NT2/D1 (cell line): Measurements from ENCODE around the gene DDX10.

Source experiments
- DNase-seq: peaks from one replicate; pipeline ENCODE4 v3.0.0-alpha.2; 2011; ENCODE audit warnings: low read depth, low spot score
- H3K27me3 ChIP-seq: 2 replicates; pipeline ENCODE4 v1.6.0; 2011; ENCODE audit warnings: mild to moderate bottlenecking; ENCODE audit not compliant: insufficient read length, insufficient read depth
- H3K36me3 ChIP-seq: 2 replicates; pipeline ENCODE4 v1.6.1; 2011; ENCODE audit warnings: mild to moderate bottlenecking, low read length, mixed read lengths; ENCODE audit not compliant: insufficient read depth, insufficient read length
- H3K4me1 ChIP-seq: 2 replicates; pipeline ENCODE4 v1.5.1; 2011; ENCODE audit not compliant: insufficient read depth, insufficient read length
- H3K4me3 ChIP-seq: 2 replicates; pipeline ENCODE4 v1.5.1; 2011; ENCODE audit warnings: low read depth; ENCODE audit not compliant: insufficient read length
- H3K9ac ChIP-seq: 2 replicates; pipeline ENCODE4 v1.6.0; 2011; ENCODE audit warnings: low read depth; ENCODE audit not compliant: insufficient read length
- H3K9me3 ChIP-seq: 2 replicates; pipeline ENCODE4 v1.5.1; 2011; ENCODE audit warnings: mild to moderate bottlenecking, low read length; ENCODE audit not compliant: insufficient read depth
- SUZ12 ChIP-seq: IDR thresholded peaks from 2 replicates; pipeline ENCODE4 v1.6.1; 2011; ENCODE audit not compliant: insufficient read length, insufficient read depth; ENCODE audit errors: extremely low read depth
- YY1 ChIP-seq: IDR thresholded peaks from 2 replicates; pipeline ENCODE4 v1.6.1; 2011; ENCODE audit not compliant: insufficient read length, insufficient read depth
- ZNF274 ChIP-seq: IDR thresholded peaks from 2 replicates; pipeline ENCODE4 v1.6.1; 2011; ENCODE audit warnings: mild to moderate bottlenecking, low read depth, low read length

The DDX10 gene

GRCh38 chr11:108835624-108836023 lies 170.8 kb downstream of the DDX10 start:
- no peak overlapping the region for H3K4me3 ChIP-seq
- no peak overlapping the region for H3K9ac ChIP-seq
- H3K36me3 ChIP-seq, result peaks cover 3% of the 10 kb centered on the region
- H3K4me1 ChIP-seq, result no peaks in the 10 kb centered on the region
- no peak for DNase-seq
- TF ChIP-seq YY1 (no peak), SUZ12 (no peak), ZNF274 (no peak)
- H3K27me3 ChIP-seq, result no peaks in the 10 kb centered on the region
- H3K9me3 ChIP-seq, result no peaks in the 10 kb centered on the region

DNA sequence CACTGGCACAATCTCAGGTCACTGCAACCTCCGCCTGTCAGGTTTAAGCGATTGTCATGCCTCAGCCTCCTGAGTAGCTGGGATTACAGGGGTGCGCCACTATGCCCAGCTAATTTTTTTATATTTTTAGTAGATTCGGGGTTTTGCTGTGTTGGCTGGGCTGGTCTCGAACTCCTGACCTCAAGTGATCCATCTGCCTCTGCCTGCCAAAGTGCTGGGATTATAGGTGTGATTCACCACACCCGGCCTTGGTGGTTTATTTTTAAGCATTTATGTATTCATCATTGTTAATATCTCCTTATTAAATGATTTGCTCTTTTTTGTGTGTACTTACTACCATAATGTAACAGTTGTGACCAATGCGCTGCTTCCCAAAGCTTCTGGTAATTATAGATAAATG lies 171.7 kb downstream of the DDX10 start:
- no peak overlapping the region for H3K9ac ChIP-seq
- no peaks in the 10 kb centered on the region for H3K4me1 ChIP-seq
- TF ChIP-seq ZNF274 (no peak), YY1 (no peak), SUZ12 (no peak)
- H3K27me3 ChIP-seq, result no peaks in the 10 kb centered on the region
- H3K9me3 ChIP-seq, result no peaks in the 10 kb centered on the region
- H3K36me3 ChIP-seq, result peaks cover 10% of the 10 kb centered on the region
- DNase-seq, result no peak
- H3K4me3 ChIP-seq, result no peak overlapping the region

GRCh38 chr11:108838102-108838791 lies 173.4 kb downstream of the DDX10 start:
- Histone ChIP-seq H3K4me3 (no peak overlapping the region), H3K9me3 (no peaks in the 10 kb centered on the region), H3K4me1 (no peaks in the 10 kb centered on the region), H3K27me3 (no peaks in the 10 kb centered on the region), H3K9ac (no peak overlapping the region), H3K36me3 (peaks cover 14% of the 10 kb centered on the region)
- DNase-seq, result no peak
- no peak for TF ChIP-seq YY1
- no peak for TF ChIP-seq ZNF274
- TF ChIP-seq SUZ12, result no peak

GRCh38 chr11:108838792-108839105 lies 173.9 kb downstream of the DDX10 start:
- Histone ChIP-seq H3K4me1 (no peaks in the 10 kb centered on the region), H3K27me3 (no peaks in the 10 kb centered on the region), H3K9ac (no peak overlapping the region), H3K4me3 (no peak overlapping the region), H3K36me3 (peaks cover 14% of the 10 kb centered on the region), H3K9me3 (no peaks in the 10 kb centered on the region)
- no peak for DNase-seq
- no peak for TF ChIP-seq SUZ12

DNA sequence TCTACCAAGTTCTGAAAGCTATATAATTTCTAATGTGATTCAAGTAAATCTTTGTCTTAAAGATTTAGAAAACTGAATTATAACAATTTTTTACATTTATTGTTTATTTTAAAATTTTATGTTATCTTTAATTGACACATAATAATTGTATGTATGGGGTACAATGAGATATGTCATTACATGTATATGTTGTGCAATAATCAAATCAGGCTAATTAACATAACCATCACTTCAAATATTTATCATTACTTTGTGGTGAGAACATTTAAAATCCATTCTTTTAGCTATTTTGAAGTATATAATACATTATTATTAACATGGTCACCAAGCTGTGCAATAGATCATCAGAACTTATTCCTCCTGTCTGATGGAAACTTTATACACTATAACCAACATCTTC lies 181.1 kb downstream of the DDX10 start:
- no peaks in the 10 kb centered on the region for H3K4me1 ChIP-seq
- H3K4me3 ChIP-seq, result no peak overlapping the region
- no peaks in the 10 kb centered on the region for H3K27me3 ChIP-seq
- H3K9ac ChIP-seq, result no peak overlapping the region
- H3K9me3 ChIP-seq, result no peaks in the 10 kb centered on the region
- no peak for DNase-seq
- TF ChIP-seq YY1 (no peak), SUZ12 (no peak), ZNF274 (no peak)
- H3K36me3 ChIP-seq, result peaks cover 11% of the 10 kb centered on the region

DNA sequence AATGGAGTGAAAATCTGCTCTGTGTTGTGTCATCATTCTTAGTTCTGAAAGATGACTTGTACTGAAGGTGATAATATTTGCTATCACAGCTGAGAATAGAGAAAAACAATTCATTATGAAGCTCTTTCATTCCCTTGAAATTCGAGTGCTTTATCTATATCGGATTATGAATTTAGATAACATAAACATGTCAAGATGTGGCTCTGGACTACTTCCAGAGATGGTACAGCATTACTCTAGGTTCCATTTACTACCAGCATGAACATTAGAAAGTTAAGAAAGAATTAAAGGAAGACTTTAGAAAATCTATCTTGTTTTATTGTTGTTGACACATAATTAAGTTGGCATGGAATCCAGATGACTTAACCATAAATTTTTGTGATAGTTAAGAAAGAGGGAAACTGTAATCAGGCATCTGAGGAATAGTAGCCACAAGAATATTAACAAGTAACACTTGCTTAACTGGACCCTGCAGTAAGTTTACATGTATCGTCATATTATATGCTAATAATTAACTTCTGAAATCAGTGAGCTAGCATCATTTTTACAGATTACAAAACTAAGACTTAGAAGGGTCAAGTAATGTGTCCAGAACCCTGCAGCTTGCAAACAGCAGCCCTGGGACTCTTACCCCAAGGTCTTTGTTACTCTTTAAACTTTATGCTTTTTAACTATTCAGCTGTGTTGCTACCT lies 182.6 kb downstream of the DDX10 start:
- H3K4me1 ChIP-seq, result no peaks in the 10 kb centered on the region
- H3K9ac ChIP-seq, result no peak overlapping the region
- no peaks in the 10 kb centered on the region for H3K27me3 ChIP-seq
- no peaks in the 10 kb centered on the region for H3K9me3 ChIP-seq
- no peak for TF ChIP-seq SUZ12
- TF ChIP-seq ZNF274, result no peak
- TF ChIP-seq YY1, result no peak
- H3K36me3 ChIP-seq, result peaks cover 3% of the 10 kb centered on the region
- no peak overlapping the region for H3K4me3 ChIP-seq
- DNase-seq, result no peak

DNA sequence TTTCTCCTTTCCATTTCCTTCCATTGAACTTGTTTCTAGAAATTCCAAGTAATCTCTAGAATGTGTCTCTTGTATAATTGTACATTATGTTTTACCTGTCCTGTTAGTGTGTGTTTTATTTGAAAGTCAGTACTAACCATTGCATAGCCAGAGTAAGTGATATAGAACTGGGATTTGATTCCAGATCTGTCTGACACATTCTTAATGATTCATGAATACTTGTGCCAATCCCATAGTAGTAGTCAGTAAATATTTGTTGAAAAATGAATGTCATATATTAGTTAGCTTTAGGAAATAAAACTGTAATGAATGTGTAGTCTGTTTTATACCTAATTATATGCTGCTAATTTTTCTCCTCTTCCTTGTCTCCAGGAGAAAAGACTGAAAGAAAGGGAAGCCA lies 186.9 kb downstream of the DDX10 start:
- no peaks in the 10 kb centered on the region for H3K4me1 ChIP-seq
- H3K9me3 ChIP-seq, result no peaks in the 10 kb centered on the region
- TF ChIP-seq SUZ12 (no peak), ZNF274 (no peak), YY1 (no peak)
- H3K36me3 ChIP-seq, result peaks cover 4% of the 10 kb centered on the region
- no peak for DNase-seq
- H3K4me3 ChIP-seq, result no peak overlapping the region
- no peak overlapping the region for H3K9ac ChIP-seq
- H3K27me3 ChIP-seq, result no peaks in the 10 kb centered on the region
